ENCODE data around the gene TRIOBP.
"Not testable (repeated sequence)": the region's sequence is repeated elsewhere in the genome, so short reads cannot be mapped to it uniquely, and the experiment has no call there.

TRIOBP gene

DNA sequence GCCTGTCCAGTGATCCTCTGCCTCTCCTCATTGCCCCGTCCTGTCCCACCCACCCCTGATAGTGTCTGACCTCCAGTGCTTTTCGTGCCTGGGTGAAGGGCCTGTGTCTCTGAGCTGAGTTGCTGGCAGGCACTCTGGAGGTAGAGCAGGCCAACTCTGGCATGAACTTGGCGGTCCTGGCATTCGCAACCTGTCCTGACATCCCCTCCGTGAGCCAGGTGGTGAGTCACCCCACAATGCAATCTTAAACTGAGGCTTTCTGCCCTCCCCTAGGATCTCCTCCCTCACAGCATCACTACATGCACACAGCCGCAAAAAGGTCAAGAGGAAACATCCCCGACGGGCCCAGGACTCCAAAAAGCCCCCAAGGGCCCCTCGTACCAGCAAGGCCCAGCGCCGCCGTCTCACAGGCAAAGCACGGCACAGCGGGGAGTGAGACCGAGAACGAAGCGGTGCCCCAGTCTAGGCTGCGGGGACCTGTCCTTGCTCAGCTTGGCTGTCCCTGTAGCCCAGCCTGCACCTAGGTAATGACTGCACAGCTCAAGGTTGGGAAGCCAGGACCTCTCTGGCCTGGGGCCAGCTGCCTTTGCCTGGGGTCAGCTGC lies 5.8 kb upstream of the TRIOBP start:
- DNase-seq = no peak

DNA sequence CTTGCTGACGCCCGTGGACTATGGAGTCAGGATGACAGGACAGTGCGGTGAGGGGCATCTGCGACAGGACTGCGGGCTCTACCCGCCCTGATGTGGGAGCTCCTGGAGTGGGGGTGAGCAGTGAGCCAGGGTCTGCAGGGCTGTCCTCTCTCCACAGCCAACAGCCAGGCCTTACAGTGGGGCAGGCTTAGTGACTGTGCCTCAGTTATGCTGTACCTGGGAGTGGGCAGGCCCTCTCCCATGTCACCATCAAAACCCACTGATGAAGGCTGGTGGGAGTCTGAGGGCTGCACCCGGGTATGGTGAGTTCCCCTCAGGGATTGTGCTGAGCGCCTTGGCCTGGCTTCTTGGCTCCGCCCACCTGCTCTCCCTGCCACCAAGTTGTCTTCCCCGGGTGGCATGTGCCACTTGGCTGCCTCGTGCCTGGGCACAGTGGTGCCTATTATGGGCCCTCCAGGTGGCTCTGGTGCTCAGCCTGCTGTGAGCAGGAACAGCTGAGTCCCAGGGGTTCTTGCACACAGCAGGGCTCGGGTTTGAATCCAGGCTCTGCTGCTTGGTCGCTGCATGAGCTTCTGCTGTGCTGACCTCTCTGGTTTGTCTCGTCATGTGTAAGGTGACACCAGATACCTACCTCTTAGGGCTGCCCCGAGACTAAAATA lies 4.1 kb upstream of the TRIOBP start:
- DNase-seq = no peak

DNA sequence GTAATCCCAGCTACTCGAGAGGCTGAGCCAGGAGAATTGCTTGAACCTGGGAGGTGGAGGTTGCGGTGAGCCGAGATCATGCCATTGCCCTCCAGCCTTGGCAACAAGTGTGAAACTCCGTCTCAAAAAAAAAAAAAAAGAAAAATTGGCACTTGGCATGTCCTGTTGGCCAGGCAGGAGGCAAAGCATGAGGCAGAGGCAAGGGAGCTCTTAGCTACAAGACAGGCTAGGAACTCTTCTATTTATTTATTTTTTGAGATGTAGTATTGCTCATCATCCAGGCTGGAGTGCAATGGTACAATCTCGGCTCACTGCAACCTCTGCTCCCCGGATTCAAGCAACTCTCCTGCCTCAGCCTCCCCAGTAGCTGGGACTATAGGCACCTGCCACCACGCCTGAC lies 2.7 kb upstream of the TRIOBP start:
- DNase-seq = not testable (repeated sequence)

GRCh38 chr22:37696260-37696656 lies 590 bp upstream of the TRIOBP start:
- not testable (repeated sequence) for DNase-seq

GRCh38 chr22:37697538-37697835 lies 639 bp downstream of the TRIOBP start:
- no peak for DNase-seq

GRCh38 chr22:37701141-37701786 lies 4.4 kb downstream of the TRIOBP start:
- DNase-seq = no peak

DNA sequence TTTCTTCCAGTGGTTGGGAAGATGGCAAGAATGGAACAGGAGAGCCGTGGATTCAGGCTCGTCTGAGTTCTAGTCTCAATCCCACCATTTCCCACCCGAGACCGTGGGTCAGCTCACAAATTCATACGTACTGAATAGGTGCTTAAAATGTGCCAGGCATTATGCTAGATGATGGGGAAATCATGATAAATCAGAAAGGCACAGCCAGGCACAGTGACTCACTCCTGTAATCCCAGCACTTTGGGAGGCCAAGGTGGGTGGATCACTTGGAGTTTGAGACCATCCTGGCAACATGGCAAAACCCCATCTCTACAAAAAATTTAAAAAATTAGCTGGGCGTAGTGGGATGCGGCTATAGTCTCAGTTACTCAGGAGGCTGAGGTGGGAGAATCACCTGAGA lies 7.1 kb downstream of the TRIOBP start:
- no peak for DNase-seq

- DNase-seq = no peak
Measured at GRCh38 chr22:37704645-37705044, 7.8 kb downstream of the TRIOBP start.

GRCh38 chr22:37705205-37705604 lies 8.4 kb downstream of the TRIOBP start:
- DNase-seq = no peak

DNA sequence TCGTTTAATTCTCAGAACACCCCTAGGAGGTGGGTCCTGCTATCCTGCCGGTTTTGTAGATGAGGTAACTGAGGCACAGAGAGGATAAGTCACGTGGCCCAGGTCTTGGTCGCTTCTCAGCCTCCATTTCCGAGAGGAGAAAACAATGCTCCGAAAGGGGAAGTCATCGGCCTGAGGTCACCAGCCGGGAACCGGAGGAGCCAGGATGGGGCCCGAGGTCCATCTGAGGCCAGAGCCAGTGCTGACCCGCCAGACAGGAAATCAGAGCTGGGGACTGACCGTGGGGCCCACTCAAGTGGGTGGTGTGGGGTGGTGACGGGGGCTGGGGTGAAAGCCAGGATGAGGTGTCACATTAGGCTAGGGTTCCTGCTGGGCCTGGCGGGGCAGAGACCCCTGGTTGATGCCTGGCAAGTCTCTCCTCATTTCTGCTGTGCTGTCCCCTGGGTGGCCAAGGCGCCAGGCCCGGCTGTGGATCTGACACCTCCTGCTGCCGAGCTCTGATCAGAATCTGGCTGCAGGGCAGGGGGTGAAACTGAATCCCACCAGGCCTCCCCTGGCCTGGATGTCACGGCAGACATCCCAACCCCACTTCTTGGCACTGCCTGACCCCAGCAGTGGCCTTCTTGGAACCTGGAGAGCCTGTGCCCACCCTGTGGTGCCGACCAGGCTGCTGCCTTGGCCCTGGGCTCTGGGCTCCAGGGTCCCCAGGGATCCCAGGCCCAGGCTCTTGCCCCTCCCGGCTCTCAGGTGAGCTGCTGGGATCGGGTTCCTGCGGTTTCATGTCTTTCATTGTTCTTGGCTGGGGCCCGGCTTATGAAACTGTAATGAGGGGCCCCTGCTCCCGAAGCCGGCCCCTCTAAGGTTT lies 12.0 kb downstream of the TRIOBP start:
- DNase-seq = peak; percentile 22 to 70

DNA sequence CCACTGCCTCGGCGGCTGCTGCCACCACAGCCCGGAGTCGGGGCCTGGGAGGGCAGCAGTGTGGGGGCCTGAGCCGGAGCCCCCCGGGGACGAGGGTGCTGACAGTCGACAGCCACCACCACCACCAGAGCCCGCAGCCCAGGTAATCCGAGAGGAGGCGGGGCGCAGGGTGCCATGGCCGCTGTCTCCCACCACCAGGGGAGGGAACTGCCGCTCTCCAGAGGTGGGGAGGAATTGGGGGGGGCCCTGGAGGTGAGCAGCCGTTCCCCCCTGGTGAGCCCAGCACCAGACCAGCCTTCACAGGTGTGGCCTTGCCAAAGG lies 12.6 kb downstream of the TRIOBP start:
- no peak for DNase-seq

- no peak for DNase-seq
Measured at GRCh38 chr22:37710675-37711074, 13.8 kb downstream of the TRIOBP start.

- no peak for DNase-seq
Measured at GRCh38 chr22:37711490-37711889, 14.6 kb downstream of the TRIOBP start.

- no peak for DNase-seq
Measured at GRCh38 chr22:37713761-37714160, 16.9 kb downstream of the TRIOBP start.

GRCh38 chr22:37714634-37715033 lies 17.8 kb downstream of the TRIOBP start:
- DNase-seq = no peak

DNA sequence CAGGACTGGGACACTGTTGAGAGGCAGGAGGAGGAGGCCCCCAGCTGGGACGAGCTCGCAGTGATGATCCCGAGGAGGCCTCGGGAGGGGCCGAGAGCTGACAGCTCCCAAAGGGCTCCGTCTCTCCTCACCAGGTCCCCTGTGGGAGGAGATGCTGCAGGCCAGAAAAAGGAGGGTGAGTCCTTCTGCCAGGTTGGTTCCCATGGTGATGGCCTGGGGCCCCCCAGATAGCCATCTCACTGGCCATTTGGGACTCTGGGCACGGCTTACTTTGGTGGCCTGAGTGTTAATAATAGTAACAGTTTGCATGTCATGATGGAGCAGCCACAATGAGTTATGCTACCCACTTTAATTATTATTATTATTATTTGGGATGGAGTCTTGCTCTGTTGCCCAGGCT lies 18.9 kb downstream of the TRIOBP start:
- DNase-seq = no peak

DNA sequence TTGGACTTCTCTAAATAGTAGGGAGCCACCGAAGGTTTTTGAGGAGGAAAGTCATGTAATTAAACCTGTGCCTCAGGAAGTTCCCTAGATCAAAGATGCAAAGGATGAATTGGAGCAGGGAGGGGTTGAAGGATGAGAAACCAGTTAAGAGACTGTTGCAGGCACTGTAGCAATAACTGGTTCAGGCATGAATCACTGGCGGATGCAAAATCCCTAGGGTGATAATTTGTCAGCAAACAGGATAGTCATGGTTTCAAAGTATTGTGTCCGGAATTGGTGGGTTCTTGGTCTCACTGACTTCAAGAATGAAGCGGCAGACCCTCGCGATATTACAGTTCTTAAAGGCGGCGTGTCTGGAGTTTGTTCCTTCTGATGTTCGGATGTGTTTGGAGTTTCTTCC lies 19.9 kb downstream of the TRIOBP start:
- DNase-seq = no peak

DNA sequence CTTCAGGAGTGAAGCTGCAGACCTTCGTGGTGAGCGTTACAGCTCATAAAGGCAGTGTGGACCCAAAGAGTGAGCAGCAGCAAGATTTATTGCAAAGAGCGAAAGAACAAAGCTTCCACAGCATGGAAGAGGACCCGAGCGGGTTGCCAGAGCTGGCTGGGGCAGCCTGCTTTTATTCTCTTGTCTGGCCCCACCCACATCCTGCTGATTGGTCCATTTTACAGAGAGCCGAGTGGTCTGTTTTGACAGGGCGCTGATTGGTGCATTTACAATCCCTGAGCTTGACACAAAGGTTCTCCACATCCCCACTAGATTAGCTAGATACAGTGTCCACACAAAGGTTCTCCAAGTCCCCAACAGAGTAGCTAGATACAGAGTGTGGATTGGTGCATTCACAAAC lies 20.4 kb downstream of the TRIOBP start:
- DNase-seq = not testable (repeated sequence)

- not testable (repeated sequence) for DNase-seq
Measured at GRCh38 chr22:37717746-37718305, 21.0 kb downstream of the TRIOBP start.

DNA sequence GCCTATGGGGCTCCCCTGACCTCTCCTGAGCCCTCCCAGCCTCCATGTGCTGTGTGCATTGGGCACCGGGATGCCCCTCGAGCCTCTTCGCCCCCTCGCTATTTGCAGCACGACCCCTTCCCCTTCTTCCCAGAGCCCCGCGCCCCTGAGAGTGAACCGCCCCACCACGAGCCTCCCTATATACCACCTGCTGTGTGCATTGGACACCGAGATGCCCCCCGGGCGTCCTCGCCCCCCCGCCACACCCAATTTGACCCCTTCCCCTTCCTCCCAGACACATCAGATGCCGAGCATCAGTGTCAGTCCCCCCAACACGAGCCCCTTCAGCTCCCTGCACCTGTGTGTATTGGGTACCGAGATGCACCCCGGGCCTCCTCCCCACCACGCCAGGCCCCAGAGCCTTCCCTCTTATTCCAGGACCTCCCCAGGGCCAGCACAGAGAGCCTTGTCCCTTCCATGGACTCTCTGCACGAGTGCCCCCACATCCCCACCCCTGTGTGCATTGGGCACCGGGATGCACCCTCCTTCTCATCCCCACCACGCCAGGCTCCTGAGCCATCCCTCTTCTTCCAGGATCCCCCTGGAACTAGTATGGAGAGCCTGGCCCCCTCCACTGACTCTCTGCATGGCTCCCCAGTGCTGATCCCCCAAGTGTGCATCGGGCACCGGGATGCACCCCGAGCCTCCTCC lies 28.8 kb downstream of the TRIOBP start:
- no peak for DNase-seq

GRCh38 chr22:37726241-37726887 lies 29.5 kb downstream of the TRIOBP start:
- no peak for DNase-seq

GRCh38 chr22:37728620-37729019 lies 31.8 kb downstream of the TRIOBP start:
- DNase-seq = no peak

All from NCI-H526 (cell line).